GM18858 (cell line): ENCODE measurements around the gene IL31.
"Not testable (repeated sequence)": the region's sequence is repeated elsewhere in the genome, so short reads cannot be mapped to it uniquely, and the experiment has no call there.

Experiments
- ATAC-seq: cut with Tn5 transposase; IDR thresholded peaks from one replicate; pipeline ENCODE4 v1.9.1; 2021; ENCODE audit not compliant: unreplicated experiment

The IL31 gene

DNA sequence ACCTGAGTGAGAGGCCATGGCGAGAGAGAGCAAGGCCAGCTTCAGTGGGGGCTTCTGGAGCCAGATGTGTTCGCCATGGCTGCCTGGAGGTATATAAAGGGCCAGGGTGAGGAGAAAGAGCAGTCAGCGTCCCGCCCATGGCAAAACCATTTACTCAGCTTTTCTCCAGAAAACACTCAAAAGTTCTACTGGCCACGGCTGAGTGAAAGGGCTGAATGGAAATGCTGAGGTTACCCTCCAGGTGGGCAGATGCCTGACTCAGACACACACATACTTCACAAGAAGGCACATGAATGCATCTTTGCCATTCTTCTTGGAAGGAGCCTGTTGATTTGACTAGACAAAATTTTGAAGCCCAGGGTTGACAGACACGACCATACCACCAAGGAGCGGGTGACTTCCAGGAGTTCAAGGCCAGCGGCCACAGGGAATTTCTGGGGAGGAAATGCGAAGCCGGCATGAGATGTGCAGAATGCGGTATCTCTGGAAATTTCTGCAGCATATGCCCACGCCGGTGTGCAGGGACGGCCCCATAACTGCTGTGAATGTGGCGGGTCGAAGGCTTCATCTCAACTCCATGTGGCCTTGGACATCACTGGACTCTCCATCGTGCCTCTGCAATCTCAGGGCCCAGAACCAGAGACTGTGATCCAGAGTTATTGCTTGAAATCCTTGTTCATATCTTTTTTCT is at the start of gene IL31:
TSS of gene IL31 (minus strand) at position 67 of the 691 bp plus-strand sequence. CDS start at position 18, 49 bp downstream.
- ATAC-seq = no peak

DNA sequence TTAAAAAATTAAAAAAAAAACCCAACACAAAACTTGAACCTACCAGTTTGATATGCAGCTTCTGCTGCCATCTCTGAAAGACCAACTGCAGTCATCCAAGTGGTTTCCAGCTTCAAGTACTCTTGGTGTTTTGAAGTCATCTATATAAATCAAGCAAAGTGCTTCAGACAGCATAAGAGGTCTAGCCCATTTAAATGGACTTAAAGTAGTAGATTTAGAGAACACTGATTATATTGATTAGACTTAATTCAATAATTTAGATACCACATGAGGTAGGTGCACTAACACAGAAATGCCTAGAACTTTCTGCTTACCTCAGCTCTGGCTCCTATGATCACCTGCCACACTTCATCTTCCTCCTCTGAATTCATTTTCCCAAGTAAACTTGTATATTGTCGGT is 42.4 kb upstream of the IL31 start:
- ATAC-seq = no peak

DNA sequence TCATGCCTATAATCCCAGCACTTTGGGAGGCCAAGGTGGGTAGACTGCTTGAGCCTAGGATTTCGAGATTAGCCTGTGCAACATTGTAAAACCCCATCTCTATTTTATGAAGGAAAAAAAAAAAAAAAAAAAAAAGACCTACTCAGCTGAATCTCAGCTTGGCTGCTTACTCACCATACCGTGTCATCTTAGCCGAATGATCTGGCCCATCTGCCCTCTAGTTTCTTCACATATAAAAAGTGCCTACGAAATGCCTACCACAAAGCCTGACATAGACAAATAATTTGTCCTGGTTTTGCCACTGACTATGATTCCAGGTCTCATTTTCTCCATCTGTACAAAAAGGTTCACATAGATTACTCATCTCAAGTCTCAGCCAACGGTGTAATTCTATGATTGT is 41.8 kb upstream of the IL31 start:
- no peak for ATAC-seq

DNA sequence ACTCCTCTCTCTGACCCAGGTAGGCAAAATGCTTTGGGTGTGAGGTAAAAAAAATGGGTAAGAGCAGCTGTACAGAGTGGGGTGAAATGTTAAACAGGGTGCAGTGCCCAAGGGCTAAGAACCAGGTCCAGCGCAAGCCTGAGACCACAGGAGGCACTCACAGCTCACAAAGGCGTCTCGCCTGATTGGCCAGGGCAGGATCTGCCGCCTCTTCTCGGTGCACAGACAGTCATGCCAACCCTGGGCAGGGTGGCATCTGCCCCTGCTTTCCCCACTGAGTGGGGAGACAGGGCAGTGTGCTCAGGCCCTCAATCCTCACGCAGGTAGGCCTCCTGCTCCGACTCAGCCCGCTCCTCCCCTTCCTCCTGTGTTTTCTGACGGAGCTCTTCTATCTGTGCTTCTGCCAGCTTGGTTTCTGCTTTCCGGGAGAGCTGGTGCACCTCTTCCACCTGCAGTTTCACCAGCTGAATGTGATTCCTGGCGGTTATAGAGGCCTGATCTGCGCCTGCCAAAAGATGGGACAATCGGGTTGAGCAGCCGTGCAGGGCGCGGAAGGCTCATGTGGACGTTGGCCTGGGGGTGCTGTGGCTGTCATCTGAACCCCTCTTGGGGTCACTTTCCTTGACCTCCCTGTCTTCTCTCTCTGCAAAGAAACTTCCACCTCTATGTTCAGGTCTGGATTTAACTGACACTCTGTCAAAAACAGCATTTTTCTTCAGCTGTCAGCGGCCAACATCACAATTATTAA is 34.2 kb upstream of the IL31 start:
- ATAC-seq = no peak

DNA sequence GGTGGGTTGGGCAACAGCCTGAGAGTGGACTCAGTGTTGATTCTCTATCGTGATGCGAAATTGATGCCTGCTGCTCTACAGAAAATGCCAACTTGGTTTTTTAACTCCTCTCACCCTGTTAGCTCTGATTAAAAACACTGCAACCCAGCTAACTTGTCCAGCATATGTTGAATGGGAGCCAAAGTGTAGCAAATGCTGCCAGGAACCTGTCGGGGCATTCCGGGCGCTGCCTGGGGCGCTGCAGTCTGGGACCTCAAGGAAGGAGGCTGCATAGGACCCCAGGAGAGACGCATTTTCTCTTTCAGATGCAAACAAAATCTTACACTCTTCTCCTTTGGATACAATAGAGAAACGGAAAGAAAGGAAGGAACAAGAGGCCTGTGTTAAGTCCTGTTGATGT is 33.4 kb upstream of the IL31 start:
- ATAC-seq = no peak

DNA sequence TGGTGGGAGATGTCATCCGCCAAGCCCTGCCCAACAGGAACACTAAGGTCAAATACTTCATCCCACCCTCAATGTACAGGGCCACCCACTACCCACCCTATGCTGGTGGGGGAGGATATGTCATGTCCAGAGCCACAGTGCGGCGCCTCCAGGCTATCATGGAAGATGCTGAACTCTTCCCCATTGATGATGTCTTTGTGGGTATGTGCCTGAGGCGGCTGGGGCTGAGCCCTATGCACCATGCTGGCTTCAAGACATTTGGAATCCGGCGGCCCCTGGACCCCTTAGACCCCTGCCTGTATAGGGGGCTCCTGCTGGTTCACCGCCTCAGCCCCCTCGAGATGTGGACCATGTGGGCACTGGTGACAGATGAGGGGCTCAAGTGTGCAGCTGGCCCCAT is 33.0 kb upstream of the IL31 start:
- no peak for ATAC-seq

DNA sequence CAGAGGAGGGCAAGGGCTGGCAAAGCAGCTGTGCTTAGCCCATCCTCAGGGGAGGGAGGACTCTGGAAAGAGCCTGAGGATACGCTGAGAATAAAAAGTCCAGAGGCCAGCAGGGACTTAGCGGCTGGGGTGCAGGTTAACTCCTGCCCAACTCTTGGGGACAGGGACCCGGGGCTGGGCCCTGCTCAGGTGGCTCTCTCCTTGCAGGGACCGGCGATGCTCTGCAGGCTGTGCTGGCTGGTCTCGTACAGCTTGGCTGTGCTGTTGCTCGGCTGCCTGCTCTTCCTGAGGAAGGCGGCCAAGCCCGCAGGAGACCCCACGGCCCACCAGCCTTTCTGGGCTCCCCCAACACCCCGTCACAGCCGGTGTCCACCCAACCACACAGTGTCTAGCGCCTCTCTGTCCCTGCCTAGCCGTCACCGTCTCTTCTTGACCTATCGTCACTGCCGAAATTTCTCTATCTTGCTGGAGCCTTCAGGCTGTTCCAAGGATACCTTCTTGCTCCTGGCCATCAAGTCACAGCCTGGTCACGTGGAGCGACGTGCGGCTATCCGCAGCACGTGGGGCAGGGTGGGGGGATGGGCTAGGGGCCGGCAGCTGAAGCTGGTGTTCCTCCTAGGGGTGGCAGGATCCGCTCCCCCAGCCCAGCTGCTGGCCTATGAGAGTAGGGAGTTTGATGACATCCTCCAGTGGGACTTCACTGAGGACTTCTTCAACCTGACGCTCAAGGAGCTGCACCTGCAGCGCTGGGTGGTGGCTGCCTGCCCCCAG is 32.3 kb upstream of the IL31 start:
- no peak for ATAC-seq

DNA sequence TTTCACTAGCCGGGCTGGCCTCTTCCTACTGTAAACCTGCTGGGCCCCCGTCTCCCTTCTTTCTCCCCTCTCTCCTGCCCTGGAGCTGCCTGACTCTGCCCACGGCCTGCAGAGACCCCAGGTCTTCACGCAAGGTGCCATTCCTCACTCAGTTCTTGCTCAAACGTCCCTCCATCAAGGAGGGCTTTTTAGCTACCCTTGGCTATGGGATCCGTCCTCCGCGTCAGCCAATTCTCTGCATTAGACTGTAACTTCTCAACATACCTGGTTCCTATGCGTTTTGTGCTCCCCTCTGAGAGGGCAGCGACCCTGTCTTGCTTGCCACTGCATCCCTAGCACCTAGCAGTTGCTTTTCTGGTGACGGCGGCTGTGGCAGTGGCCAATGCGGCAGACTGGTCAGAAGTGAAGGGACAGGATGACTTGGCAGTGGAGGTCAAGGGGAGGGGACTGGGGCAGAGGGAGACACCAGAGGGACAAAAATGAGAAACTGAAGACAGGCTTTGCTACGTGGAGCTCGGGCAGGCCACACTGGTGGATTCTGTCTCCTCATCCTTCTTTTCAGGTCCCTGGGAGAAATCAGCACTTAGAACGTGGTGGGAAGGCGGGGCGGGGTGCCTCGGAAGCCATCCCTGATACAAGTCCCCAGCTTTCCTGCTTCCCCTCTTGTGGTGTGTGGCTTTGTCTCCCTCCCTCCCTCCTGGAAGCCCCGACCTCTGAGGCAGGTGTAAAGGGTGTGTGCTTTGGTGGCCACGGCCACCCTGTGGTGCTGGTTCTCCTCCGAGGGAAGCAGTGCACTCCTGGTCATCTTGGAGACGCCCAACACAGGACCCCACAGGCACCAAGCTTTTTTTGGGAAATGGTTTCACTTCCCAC is 31.3 kb upstream of the IL31 start:
- ATAC-seq = no peak

DNA sequence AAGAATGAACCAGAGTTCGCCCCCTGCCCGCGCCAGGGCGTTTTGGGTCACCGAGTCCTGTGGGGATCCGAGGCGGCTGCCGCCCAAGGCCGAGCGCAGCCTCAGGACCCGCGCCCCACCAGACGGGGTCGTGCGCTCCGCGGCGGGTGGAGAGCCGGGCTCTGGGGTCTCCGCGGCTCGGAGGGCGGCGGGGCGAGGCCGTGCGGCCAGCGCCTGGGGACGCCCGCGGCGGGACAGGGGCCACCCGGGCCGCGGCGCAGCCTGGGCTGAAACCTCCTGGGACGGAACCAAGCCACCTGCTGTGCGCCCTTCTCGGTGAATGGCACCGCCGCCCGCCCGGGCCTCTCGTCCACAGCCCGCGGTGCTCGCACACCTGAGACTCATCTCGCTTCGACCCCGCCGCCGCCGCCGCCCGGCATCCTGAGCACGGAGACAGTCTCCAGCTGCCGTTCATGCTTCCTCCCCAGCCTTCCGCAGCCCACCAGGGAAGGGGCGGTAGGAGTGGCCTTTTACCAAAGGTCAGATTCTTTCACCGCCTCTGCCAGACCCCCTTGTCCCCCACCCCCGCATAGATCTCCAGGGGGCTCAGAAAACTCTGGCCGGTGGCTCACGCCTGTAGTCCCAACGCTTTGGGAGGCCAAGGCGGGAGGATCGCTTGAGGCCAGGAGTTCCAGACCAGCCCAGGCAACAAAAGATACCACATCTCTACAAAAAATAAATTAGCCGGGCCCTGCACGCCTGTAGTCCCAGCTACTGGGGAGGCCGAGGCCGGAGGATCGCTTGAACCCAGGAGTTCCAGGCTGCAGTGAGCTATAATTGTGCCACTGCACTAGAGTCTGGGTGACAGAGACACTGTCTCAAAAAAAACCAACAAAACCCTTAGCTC is 30.4 kb upstream of the IL31 start:
- ATAC-seq = no peak

DNA sequence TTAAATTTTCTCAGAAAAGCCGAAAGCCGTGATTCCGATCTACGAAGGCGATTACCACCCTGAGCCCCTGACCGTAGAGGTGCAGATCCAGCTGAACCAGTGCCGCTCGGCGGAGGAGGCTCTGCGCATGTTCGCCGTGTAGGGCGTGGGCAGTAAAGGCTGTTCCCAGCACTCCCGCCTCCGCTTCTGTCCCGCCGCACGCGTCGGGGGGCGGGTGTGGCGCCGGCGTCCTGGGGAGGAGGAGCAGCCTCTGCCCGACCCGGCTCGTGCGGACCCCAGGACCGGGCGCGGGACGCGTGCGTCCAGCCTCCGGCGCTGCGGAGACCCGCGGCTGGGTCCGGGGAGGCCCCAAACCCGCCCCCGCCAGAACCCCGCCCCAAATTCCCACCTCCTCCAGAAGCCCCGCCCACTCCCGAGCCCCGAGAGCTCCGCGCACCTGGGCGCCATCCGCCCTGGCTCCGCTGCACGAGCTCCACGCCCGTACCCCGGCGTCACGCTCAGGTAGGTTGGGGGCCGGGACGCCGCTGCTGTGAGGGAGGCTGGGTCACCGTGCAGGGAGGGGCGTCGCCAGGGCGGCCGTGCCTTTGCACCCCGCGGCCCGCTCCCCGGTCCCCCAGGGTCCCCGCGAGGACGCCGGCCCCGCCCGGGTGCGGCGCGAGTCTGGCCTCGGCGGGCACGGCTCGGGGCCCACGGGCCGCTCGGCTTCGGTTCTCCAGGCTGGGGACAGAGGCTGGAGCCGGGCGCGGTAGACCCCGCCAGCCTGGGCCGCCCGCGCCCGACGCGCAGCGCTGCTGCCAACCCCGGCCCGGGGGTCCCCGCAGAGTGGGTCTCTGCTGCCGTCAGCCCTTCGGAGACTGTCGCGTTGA is 29.5 kb upstream of the IL31 start, which contains the start of gene B3GNT4:
TSS of gene B3GNT4 (plus strand) at position 409 of the 866 bp plus-strand sequence. CDS start 910 bp downstream, outside the sequence.
- no peak for ATAC-seq

DNA sequence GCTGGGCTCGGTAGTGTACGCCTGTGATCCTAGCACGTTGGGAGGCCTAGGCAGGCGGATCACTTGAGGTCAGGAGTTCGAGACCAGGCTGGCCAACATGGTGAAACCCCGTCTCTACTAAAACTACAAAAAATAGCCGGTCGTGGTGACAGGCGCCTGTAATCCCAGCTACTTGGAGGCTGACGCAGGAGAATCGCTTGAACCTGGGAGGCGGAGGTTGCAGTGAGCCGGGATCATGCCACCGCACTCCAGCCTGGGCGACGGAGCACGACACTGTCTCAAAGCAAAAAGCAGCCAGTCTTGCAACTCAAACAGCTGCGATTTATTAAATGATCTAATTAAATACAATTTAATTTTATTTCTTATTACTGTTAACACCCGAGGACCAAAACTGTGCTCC is 28.8 kb upstream of the IL31 start:
- ATAC-seq = not testable (repeated sequence)

DNA sequence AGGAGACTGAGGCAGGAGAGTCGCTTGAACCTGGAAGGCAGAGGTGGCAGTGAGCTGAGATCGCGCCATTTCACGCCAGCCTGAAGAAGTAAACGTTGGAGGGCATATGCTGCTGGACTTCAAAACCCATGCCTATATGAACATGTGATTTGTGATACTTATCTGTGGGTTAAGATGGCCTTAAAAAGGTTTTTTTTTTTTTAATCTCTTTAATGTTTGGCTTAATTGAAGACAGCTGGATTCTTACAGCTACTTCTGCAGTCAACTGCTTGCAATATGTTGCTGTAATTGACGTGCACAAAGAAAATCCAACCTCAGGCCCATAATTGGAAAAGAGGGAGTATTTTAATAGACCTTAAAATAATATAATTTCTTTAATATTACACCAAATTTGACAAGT is 28.0 kb upstream of the IL31 start:
- ATAC-seq = no peak

DNA sequence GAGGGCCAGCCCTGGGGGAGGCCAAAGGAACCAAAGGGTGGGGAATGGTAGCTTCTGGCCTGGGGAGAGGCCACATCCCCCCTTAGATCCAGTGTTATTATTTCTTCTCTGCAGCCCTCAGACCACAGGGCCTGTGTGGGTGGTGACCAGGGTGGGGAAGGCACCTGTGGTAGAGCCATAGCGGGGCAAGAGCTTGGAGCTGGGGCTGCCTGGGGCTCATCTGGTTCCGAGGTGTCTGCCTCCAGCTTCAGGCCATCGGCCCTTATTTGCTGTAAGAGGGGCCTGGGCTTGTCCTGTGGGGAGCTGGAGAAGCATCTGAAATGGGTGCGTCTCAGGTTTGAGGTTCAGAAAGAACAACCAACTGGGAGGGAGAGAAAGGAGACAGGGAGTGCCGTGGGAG is 27.4 kb upstream of the IL31 start:
- no peak for ATAC-seq

DNA sequence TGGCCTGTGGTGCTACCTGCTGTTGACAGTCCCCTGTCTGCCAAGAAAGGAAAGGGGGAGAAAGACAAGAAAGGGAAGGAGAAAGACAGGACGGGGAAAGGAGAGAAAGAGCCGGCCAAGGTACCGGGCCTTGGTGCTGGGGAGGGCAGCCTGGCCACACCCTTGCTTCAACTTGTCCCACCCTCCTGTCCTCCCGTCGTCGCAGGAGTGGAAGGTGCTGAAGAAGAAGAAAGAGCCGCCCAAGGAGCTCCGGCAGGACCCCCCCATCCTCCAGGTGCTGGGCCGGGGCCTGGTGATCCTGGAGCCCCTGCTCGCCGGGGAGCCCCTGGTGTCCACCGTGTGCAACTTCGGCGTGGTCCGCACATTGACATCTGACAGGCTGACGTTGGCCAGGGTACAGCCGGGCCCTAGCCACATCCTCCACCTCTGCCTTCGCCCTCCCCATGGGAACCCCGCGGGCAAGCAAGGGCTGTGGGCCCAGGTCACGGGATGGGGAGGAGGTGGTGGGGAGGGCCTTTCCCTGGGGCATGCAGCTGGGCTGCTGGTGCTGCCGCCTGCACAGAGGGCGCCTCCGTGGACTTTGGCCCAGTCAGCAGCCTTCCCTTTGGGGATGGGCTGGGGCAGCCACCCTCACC is 26.6 kb upstream of the IL31 start:
- ATAC-seq = no peak

DNA sequence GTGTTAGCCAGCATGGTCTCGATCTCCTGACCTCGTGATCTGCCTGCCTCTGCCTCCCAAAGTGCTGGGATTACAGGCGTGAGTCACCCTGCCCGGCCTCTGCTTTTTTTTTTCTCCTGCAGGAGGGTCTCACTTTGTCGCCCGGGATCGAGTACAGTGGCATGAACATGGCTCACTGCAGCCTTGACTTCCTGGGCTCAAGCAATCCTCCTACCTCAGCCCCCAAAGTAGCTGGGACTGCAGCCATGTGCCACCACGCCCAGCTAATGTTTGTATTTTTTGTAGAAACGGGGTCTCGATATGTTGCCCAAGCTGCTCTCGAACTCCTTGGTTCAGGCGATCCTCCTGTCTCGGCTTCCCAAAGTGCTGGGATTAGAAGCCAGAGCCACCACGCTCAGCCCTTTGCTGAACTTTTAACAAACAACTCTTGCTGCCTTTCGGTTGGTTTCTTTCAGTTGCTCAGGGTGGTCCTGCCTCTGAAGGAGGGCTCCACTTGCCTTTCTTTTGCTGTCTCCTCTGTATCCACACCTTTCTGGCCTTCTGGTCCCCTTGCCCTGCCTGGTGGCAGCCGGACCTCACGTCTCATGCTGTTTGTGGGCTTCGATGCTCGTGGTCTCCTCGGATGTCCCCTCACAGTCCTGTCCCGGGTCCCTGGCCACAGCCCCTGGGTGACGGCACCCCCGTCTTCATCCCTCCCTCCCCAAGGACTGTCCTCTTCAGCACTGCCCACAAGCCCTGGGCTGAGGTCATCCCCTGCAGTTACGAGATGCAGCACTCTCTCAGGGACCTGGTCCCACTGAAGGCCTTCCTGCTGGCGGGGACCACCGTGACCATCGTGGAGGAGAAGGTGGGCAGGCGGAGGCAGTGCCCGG is 25.7 kb upstream of the IL31 start:
- no peak for ATAC-seq

DNA sequence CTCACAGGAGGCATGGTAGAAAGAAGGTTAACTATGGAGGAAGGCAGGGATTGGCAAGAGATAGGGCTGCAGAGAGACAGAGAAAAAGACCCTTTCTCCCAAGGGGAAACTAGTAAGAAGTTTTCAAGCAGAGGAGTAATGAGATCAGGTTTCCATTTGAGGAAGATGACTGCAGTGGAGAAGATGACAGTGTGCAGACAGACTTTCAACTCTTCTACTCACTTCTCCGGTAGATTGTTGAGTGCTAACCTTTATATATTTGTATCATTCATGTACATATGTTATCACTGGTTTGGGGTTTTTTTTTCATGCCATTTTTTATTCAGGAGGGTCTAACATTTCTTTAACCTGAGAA is 23.6 kb upstream of the IL31 start:
- no peak for ATAC-seq

DNA sequence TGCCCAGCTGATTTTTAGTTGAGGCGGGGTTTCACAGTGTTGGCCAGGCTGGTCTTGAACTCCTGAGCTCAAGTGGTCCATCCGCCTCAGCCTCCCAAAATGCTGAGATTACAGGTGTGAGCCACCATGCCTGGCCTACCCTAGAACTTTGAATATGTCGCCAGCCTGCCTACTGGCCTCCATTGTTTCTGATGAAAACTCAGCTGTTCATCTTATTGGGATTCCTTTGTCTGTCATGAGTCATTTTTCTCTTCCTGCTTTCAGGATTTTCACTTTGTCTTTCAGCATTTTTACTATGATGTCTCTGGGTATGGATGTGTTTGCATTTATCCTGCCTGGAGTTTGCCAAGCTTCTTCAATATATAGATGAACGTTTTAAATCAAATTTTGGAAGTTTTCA is 21.4 kb upstream of the IL31 start:
- no peak for ATAC-seq

DNA sequence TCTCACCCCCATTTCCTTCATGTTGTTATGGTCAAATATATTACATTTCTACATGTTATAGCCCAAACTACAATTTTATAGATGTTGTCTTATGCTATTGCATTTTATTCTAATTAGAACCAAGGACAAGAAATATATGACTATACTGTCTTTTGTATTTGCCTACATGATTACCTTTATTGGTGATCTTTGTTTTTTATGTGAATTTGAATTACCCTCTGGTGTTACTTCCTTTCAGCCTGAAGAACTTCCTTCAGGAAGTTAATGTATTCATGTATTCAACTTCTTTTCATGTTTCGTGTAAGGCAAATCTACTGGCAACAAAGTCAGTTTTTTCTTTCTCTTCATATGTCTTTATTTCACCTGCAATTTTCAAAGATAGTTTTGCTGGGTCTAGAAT is 20.8 kb upstream of the IL31 start:
- no peak for ATAC-seq
